Cardiac ventricle fibroblast (primary cell): ENCODE data around the gene TLCD5. TPM values are rescaled to one million over a fixed set of nuclear protein-coding genes. Genes with fewer than 3 reads are reported as not detected.

Source experiments
- total RNA-seq: library from RNA; depleted of rRNA; stranded (reverse); fragments of >200 nt; gene quantifications from 2 replicates; pipeline ENCODE4 v1.2.3, GENCODE V29; 2015

The TLCD5 gene
- total RNA-seq, result 2.8 and 5.6 TPM in 2 replicates

GRCh38 chr11:120324932-120325810, at the start of gene TLCD5:
Gene TLCD5 (plus strand): TSS chr11:120325299. CDS start chr11:120327442, 2,143 bp downstream.

GRCh38 chr11:120335908-120336640, 11.0 kb downstream of the TLCD5 start, which contains the start of gene ARHGEF12:
Gene ARHGEF12 (plus strand): TSS chr11:120336413. CDS start chr11:120337244, 831 bp downstream.

Other genes with a start within 250 kb of the TLCD5 start
- not detected in 2 replicates for gene TRIM29, start 187.2 kb upstream of the TLCD5 start, total RNA-seq
- gene OAF, start 114.3 kb upstream of the TLCD5 start, total RNA-seq, result 169 and 217 TPM in 2 replicates
- not detected in 2 replicates for gene POU2F3, start 85.2 kb upstream of the TLCD5 start, total RNA-seq
- gene ARHGEF12, start 11.1 kb downstream of the TLCD5 start, total RNA-seq, result 47.1 and 50.2 TPM in 2 replicates
- not detected in 2 replicates for gene GRIK4, start 186.4 kb downstream of the TLCD5 start, total RNA-seq